K562 (cell line): ENCODE results near the gene YAF2. TPM values are rescaled to one million over a fixed set of nuclear protein-coding genes. Genes with fewer than 3 reads are reported as not detected.

ENCODE experiments used
- ATAC-seq: fragments of 200-7000 bp; cut with Tn5 transposase; 3 replicates; pipeline ENCODE4 v1.9.1; 2020; ENCODE audit warnings: moderate library complexity
- BruUV-seq: library from RNA; stranded (reverse); fragments of 400-500 nt; replicated peaks from 2 replicates; lab custom pipeline; 2021; lab: Mats Ljungman, UMichigan
- CTCF ChIA-PET: fragments of 300-600 bp; formaldehyde crosslinking; extraction: SDS; loops from one replicate; lab custom pipeline; 2021; ENCODE audit warnings: low intra/inter-chr PET ratio; lab: Yijun Ruan, JAX
- POLR2A ChIA-PET: fragments of 300-600, 350-650 bp; sonication (Branson Sonifier 250); formaldehyde crosslinking; extraction: SDS; loops from one replicate; lab custom pipeline; 2021; ENCODE audit warnings: antibody characterized with exemption, inconsistent platforms; lab: Yijun Ruan, JAX
- DNase-seq, 4 experiments: peaks; one replicate each; pipeline versions ENCODE4 v3.0.0 to v3.0.0-alpha.2; 2011 to 2018; ENCODE audit warnings: low spot score in 3 of 4, mixed read lengths in 3 of 4; ENCODE audit errors: extremely low read depth in 1 of 4
- FAIRE-seq: peaks from 2 replicates; lab custom pipeline; 2011; peaks lifted over from hg19 to GRCh38; lab: Jason Lieb, UNC
- H2AFZ ChIP-seq: 2 replicates; pipeline ENCODE4 v1.6.0; 2011; ENCODE audit warnings: low read depth, low read length, control low read depth, inconsistent platforms
- H3K27ac ChIP-seq: fragments of 200-600 bp; 3 replicates; pipeline ENCODE4 v1.8.0; 2011; ENCODE audit warnings: low read depth, mild to moderate bottlenecking, control low read depth, inconsistent platforms, low read length, moderate library complexity, mixed read lengths; ENCODE audit errors: extremely low read depth
- H3K27me3 ChIP-seq, 2 experiments: fragments of 300-600 bp in 1 of 2; 2 replicates in 1 of 2; 3 replicates in 1 of 2; pipeline versions ENCODE4 v1.6.0 to v1.8.0; 2011; ENCODE audit warnings: inconsistent platforms in 2 of 2, low read length in 2 of 2, mild to moderate bottlenecking in 1 of 2, mixed read lengths in 1 of 2, moderate library complexity in 1 of 2; ENCODE audit not compliant: control insufficient read depth in 2 of 2, insufficient read depth in 2 of 2
- H3K36me3 ChIP-seq: fragments of 300-600 bp; 3 replicates; pipeline ENCODE4 v1.8.0; 2011; ENCODE audit warnings: mild to moderate bottlenecking, low read length, inconsistent platforms; ENCODE audit not compliant: control insufficient read depth, insufficient read depth
- H3K4me1 ChIP-seq, 2 experiments: fragments of 200-600 bp in 1 of 2; replicated peaks in 1 of 2; 2 replicates in 1 of 2; 3 replicates in 1 of 2; pipeline versions ENCODE4 v1.5.1 to v1.8.0; 2011; ENCODE audit warnings: inconsistent platforms in 2 of 2, low read length in 2 of 2, mild to moderate bottlenecking in 1 of 2, mixed read lengths in 1 of 2, moderate library complexity in 1 of 2; ENCODE audit not compliant: control insufficient read depth in 2 of 2, insufficient read depth in 2 of 2
- H3K4me2 ChIP-seq: 2 replicates; pipeline ENCODE4 v1.6.1; 2011; ENCODE audit warnings: low read length, control low read depth, inconsistent platforms, mixed read lengths; ENCODE audit not compliant: insufficient read depth
- H3K4me3 ChIP-seq: fragments of 200-600 bp; sonication (generic), shearing (Covaris generic); 2 replicates; pipeline ENCODE4 v1.5.1; 2016; ENCODE audit warnings: control low read depth, inconsistent platforms
- H3K79me2 ChIP-seq: fragments of 200-600 bp; 3 replicates; pipeline ENCODE4 v1.8.0; 2011; ENCODE audit warnings: low read length, inconsistent platforms; ENCODE audit not compliant: control insufficient read depth, insufficient read depth
- H3K9ac ChIP-seq, 2 experiments: 2 replicates each; pipeline versions ENCODE4 v1.6.0 to v1.6.1; 2011; ENCODE audit warnings: low read depth in 2 of 2, low read length in 2 of 2, control low read depth in 1 of 2, inconsistent platforms in 1 of 2, mild to moderate bottlenecking in 1 of 2, mixed read lengths in 1 of 2; ENCODE audit not compliant: insufficient read depth in 1 of 2
- H3K9me1 ChIP-seq: one replicate; pipeline ENCODE4 v1.6.0; 2011; ENCODE audit warnings: inconsistent platforms, mild to moderate bottlenecking, low read length, moderate library complexity; ENCODE audit not compliant: control insufficient read depth, insufficient read depth
- H3K9me3 ChIP-seq: replicated peaks from 2 replicates; pipeline ENCODE4 v1.5.1; 2011; ENCODE audit warnings: low read depth, low read length, inconsistent platforms; ENCODE audit not compliant: control insufficient read depth, insufficient read depth
- H4K20me1 ChIP-seq: replicated peaks from 2 replicates; pipeline ENCODE4 v1.6.1; 2011; ENCODE audit warnings: low read length, inconsistent platforms, mixed read lengths; ENCODE audit not compliant: control insufficient read depth, insufficient read depth
- ETV1 ChIP-seq: fragments of 450-650 bp; conservative IDR thresholded peaks from 2 replicates; pipeline ENCODE4 v1.6.1; 2016; ENCODE audit warnings: missing genetic modification characterization, control low read depth, low read depth, missing compliant biosample characterization
- HNRNPLL ChIP-seq: fragments of 200-400 bp; formaldehyde crosslinking; IDR thresholded peaks from 2 replicates; pipeline ENCODE4 v1.6.1; 2017; ENCODE audit warnings: low read length, low read depth, mild to moderate bottlenecking; ENCODE audit not compliant: poor library complexity, severe bottlenecking
- MAFG ChIP-seq: fragments of 450-650 bp; conservative IDR thresholded peaks from 2 replicates; pipeline ENCODE4 v1.6.1; 2016; ENCODE audit warnings: missing genetic modification characterization, missing compliant biosample characterization
- MYBL2 ChIP-seq, 2 experiments: fragments of 450-650 bp in 1 of 2; sonication (generic) in 1 of 2; formaldehyde crosslinking in 1 of 2; IDR thresholded peaks; 2 replicates each; pipeline versions ENCODE4 v1.6.1 to v1.8.1; 2017 to 2022; ENCODE audit warnings: borderline replicate concordance in 1 of 2, inconsistent platforms in 1 of 2, low read depth in 1 of 2, mild to moderate bottlenecking in 1 of 2, missing genetic modification reagents in 1 of 2, moderate library complexity in 1 of 2
- POLR2AphosphoS5 ChIP-seq: IDR thresholded peaks from 2 replicates; pipeline ENCODE4 v1.6.1; 2011; ENCODE audit warnings: mild to moderate bottlenecking, low read depth, low read length, moderate library complexity; ENCODE audit not compliant: control insufficient read depth, insufficient read depth
- RHOXF2B ChIP-seq: fragments of 250-450 bp; sonication (Bioruptor Pico); conservative IDR thresholded peaks from 2 replicates; pipeline ENCODE4 v1.5.1; 2021
- STAT5A ChIP-seq: IDR thresholded peaks from 2 replicates; pipeline ENCODE4 v1.6.1; 2012; ENCODE audit warnings: low read length, inconsistent platforms, borderline replicate concordance
- TAF15 ChIP-seq: fragments of 200-400 bp; formaldehyde crosslinking; IDR thresholded peaks from 2 replicates; pipeline ENCODE4 v1.6.1; 2017; ENCODE audit warnings: mild to moderate bottlenecking, low read depth, low read length, moderate library complexity
- ZZZ3 ChIP-seq: fragments of 450-650 bp; IDR thresholded peaks from 2 replicates; pipeline ENCODE4 v1.6.1; 2016; ENCODE audit warnings: antibody characterized with exemption, mild to moderate bottlenecking, moderate library complexity
- WGBS: fragments of 100-300 bp; shearing (Covaris generic); methylation state at CpG from one replicate; pipeline ENCODE4 v1.1.6; 2016; ENCODE audit warnings: low coverage, mixed read lengths; ENCODE audit not compliant: insufficient coverage; ENCODE audit errors: missing lambda C conversion rate; 5-methylcytosine and 5-hydroxymethylcytosine counted together
- in situ Hi-C: fragments of 300-500 bp; cut with MboI; formaldehyde crosslinking; loops from 4 replicates; pipeline ENCODE4 v1.15.0; 2018; ENCODE audit warnings: inconsistent platforms, mixed read lengths
- intact Hi-C: fragments of 100-400 bp; cut with micrococcal nuclease; formaldehyde crosslinking; loops from 2 replicates; pipeline ENCODE4 v1.14.2; 2022
- polyA plus RNA-seq, 8 experiments: library from polyadenylated mRNA; depleted of rRNA in 4 of 8; stranded (reverse) in 5 of 8; unstranded in 3 of 8; fragments of >200 nt; fragmentation: Nextera tagmentation in 2 of 8; fragmentation: Illumina TruSeq in 1 of 8; extraction: Ambion mirVana in 2 of 8; extraction: Trizol in 1 of 8; gene quantifications; 2 replicates each; pipeline versions ENCODE4 v1.2.1 to v1.2.3, GENCODE V29; 2011 to 2014; ENCODE audit warnings: inconsistent platforms in 1 of 8, missing spikeins in 1 of 8
- total RNA-seq, 7 experiments: library from RNA; depleted of rRNA in 6 of 7; stranded (reverse); fragments of >200 nt in 6 of 7; fragmentation: Illumina TruSeq in 2 of 7; extraction: Trizol in 2 of 7; gene quantifications; 2 replicates each; pipeline versions ENCODE4 v1.2.1 to v1.2.3, GENCODE V29; 2011 to 2021; ENCODE audit warnings: low replicate concordance in 1 of 7
- TF ChIP-seq, protein P1 (sequence below): fragments of 250-450 bp; sonication (Bioruptor Pico); IDR thresholded peaks from 2 replicates; pipeline ENCODE4 v1.8.0; 2021; ENCODE audit warnings: mild to moderate bottlenecking, moderate library complexity

Gene YAF2
- total and polyA plus RNA-seq, 9 of the 15 experiments (the other 6 are each of a cell fraction or from before 2014, with no cell fraction given): 10.6 to 26.4 (median 21.3) TPM

DNA sequence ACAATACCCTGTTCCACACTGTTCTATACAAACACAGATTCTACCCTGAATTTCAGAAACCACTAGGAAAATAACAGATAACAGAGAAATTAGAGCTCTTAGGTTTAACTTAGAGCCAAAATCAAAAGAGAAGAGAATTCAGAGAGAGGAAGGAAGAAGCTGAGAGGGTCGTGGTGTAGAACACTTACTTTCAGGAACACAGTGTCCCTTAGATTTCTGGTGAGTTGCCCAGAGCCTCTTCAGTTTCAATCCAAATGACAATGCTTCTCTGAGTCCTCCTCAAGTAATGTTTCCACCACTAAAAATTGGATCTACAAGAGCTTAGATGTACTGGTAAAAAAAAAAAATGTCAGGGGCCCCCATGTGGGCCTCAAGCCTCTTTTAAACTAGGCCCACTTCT is 2.6 kb downstream of the YAF2 start:
- no peak overlapping the region for H3K27ac ChIP-seq
- H3K36me3 ChIP-seq: peaks cover 21% of the 10 kb centered on the region; the same call in 2 of the 3 replicates
- no peak overlapping the region for H3K4me3 ChIP-seq
- ChIA-PET CTCF (no interaction called here), POLR2A (interaction anchor here (0.6 to 1.0 kb wide), 3 partner anchors 26 to 194 kb away, joined by 3 read pairs; no protein-coding TSS in a partner anchor)
- WGBS: 27% methylated on average over 1 of the region's 1 CpG
- H3K79me2 ChIP-seq: peaks cover 69% of the 10 kb centered on the region
- no peaks in the 10 kb centered on the region for H3K27me3 ChIP-seq
- in situ Hi-C loops (no loop called here), intact Hi-C loops (no loop called here)
- peaks cover 5 to 14% of the 10 kb centered on the region in 2 experiments; a peak in 3 of 5 replicates for H3K4me1 ChIP-seq
- peak overlapping the region; percentile 28 to 53; a peak in 1 of 4 replicates for H3K9ac ChIP-seq
- FAIRE-seq (no peak), DNase-seq (no peak), ATAC-seq (no peak)
- no TSS peak for BruUV-seq
- no peak overlapping the region for H2AFZ ChIP-seq
- H3K9me3 ChIP-seq: no peaks in the 10 kb centered on the region
- TF ChIP-seq MYBL2 (IDR thresholded peaks at IDR 0.05; ENCODE audit: low read depth) (no peak), MYBL2 (CRISPR knock-in tag; IDR thresholded peaks at IDR 0.05; ENCODE audit: borderline replicate concordance) (no peak), STAT5A (no peak), HNRNPLL (no peak), MAFG (tag) (no peak), RHOXF2B (no peak), POLR2AphosphoS5 (no peak), TAF15 (no peak), ZZZ3 (no peak), ETV1 (tag) (no peak)
- TF ChIP-seq, protein P1, sequence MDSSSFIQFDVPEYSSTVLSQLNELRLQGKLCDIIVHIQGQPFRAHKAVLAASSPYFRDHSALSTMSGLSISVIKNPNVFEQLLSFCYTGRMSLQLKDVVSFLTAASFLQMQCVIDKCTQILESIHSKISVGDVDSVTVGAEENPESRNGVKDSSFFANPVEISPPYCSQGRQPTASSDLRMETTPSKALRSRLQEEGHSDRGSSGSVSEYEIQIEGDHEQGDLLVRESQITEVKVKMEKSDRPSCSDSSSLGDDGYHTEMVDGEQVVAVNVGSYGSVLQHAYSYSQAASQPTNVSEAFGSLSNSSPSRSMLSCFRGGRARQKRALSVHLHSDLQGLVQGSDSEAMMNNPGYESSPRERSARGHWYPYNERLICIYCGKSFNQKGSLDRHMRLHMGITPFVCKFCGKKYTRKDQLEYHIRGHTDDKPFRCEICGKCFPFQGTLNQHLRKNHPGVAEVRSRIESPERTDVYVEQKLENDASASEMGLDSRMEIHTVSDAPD (CRISPR knock-in tag): no peak
- H3K4me2 ChIP-seq: no peak overlapping the region
- H4K20me1 ChIP-seq: no peaks in the 10 kb centered on the region
- H3K9me1 ChIP-seq: no peaks in the 10 kb centered on the region
